ENCODE measurements around the gene HCLS1.

DNA sequence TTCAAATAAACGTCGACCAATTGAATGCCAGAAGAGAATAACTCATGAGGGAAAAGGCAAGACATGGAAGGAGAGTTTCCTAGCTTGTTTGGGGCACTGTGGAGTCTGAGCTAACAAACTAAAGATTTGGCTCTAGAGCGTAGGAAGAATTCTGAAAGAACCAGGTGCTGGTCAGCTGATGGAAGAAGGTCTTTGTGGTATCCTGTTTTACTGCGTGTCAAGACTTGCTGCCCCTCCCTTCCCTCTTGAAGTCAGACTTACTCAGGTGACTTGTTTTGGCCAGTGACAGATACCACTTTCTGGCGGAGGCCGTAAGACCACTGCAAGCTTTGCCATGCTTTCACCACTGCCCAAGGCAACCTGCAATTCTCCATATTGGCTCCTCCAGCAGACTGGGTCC is 673 bp upstream of the HCLS1 start:
- no peak for TF ChIP-seq EZH2 (IDR thresholded peaks at IDR 0.05; ENCODE audit: insufficient read depth, low read length)
- TF ChIP-seq, protein P1, sequence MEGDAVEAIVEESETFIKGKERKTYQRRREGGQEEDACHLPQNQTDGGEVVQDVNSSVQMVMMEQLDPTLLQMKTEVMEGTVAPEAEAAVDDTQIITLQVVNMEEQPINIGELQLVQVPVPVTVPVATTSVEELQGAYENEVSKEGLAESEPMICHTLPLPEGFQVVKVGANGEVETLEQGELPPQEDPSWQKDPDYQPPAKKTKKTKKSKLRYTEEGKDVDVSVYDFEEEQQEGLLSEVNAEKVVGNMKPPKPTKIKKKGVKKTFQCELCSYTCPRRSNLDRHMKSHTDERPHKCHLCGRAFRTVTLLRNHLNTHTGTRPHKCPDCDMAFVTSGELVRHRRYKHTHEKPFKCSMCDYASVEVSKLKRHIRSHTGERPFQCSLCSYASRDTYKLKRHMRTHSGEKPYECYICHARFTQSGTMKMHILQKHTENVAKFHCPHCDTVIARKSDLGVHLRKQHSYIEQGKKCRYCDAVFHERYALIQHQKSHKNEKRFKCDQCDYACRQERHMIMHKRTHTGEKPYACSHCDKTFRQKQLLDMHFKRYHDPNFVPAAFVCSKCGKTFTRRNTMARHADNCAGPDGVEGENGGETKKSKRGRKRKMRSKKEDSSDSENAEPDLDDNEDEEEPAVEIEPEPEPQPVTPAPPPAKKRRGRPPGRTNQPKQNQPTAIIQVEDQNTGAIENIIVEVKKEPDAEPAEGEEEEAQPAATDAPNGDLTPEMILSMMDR (IDR thresholded peaks at IDR 0.05; ENCODE audit: insufficient read depth, low read depth, low read length) = no peak

Measured in astrocyte (in vitro differentiated cells and primary cell).